GM11168 (cell line): Measurements from ENCODE around the gene ANXA2.
"Not testable (repeated sequence)": the region's sequence is repeated elsewhere in the genome, so short reads cannot be mapped to it uniquely, and the experiment has no call there.

ENCODE experiments used
- in situ Hi-C: fragments of 300-500 bp; cut with MboI; formaldehyde crosslinking; loops from one replicate; pipeline ENCODE4 v1.12.0; 2022; ENCODE audit warnings: low sequenced_read_pairs; ENCODE audit not compliant: unreplicated experiment

The ANXA2 gene

GRCh38 chr15:60350108-60350507 lies 47.7 kb downstream of the ANXA2 start:
- in situ Hi-C loops: loop anchor here (25.0 kb wide), 1 partner anchor 562 kb away; no protein-coding TSS in a partner anchor

- in situ Hi-C loops: no loop called here
Observed at GRCh38 chr15:60349589-60349988, 48.2 kb downstream of the ANXA2 start.

GRCh38 chr15:60347480-60348049 lies 50.2 kb downstream of the ANXA2 start:
- in situ Hi-C loops: no loop called here

- in situ Hi-C loops: no loop called here
Observed at GRCh38 chr15:60346653-60347052, 51.1 kb downstream of the ANXA2 start.

GRCh38 chr15:60346077-60346476 lies 51.7 kb downstream of the ANXA2 start:
- in situ Hi-C loops: no loop called here

- in situ Hi-C loops: no loop called here
Observed at GRCh38 chr15:60345598-60345997, 52.2 kb downstream of the ANXA2 start.

GRCh38 chr15:60344987-60345386 lies 52.8 kb downstream of the ANXA2 start:
- in situ Hi-C loops: no loop called here

GRCh38 chr15:60344461-60344860 lies 53.3 kb downstream of the ANXA2 start:
- in situ Hi-C loops: no loop called here

GRCh38 chr15:60343221-60343970 lies 54.4 kb downstream of the ANXA2 start:
- in situ Hi-C loops: no loop called here

GRCh38 chr15:60340207-60340921 lies 57.4 kb downstream of the ANXA2 start:
- in situ Hi-C loops: no loop called here

- in situ Hi-C loops: no loop called here
Observed at GRCh38 chr15:60339236-60339635, 58.5 kb downstream of the ANXA2 start.

- in situ Hi-C loops: no loop called here
Observed at GRCh38 chr15:60338810-60339209, 59.0 kb downstream of the ANXA2 start.

- in situ Hi-C loops: no loop called here
Observed at GRCh38 chr15:60337076-60337475, 60.7 kb downstream of the ANXA2 start.

- in situ Hi-C loops: not testable (repeated sequence)
Observed at GRCh38 chr15:60335296-60335695, 62.5 kb downstream of the ANXA2 start.

- in situ Hi-C loops: no loop called here
Observed at GRCh38 chr15:60328852-60329443, 68.8 kb downstream of the ANXA2 start.

- in situ Hi-C loops: no loop called here
Observed at GRCh38 chr15:60326824-60327654, 70.7 kb downstream of the ANXA2 start.

GRCh38 chr15:60326343-60326742 lies 71.4 kb downstream of the ANXA2 start:
- in situ Hi-C loops: no loop called here

GRCh38 chr15:60325905-60326304 lies 71.9 kb downstream of the ANXA2 start:
- in situ Hi-C loops: no loop called here

GRCh38 chr15:60324706-60325438 lies 72.9 kb downstream of the ANXA2 start:
- in situ Hi-C loops: no loop called here
